Liver (tissue), 9 donors: ENCODE data around the gene LMBR1L. TPM values are rescaled to one million over a fixed set of nuclear protein-coding genes. Genes with fewer than 3 reads are reported as not detected.

Source experiments
- DNase-seq: peaks from one replicate; pipeline ENCODE4 v3.0.0-alpha.2; 2017; ENCODE audit warnings: low spot score
- H3K27ac ChIP-seq, 2 donors: one replicate each; pipeline ENCODE4 v1.7.0; 2013; ENCODE audit warnings: inconsistent platforms in 2 of 2, low read length in 2 of 2, control low read depth in 1 of 2, low read depth in 1 of 2, mild to moderate bottlenecking in 1 of 2
- H3K27me3 ChIP-seq, 4 donors: one replicate each; pipeline versions ENCODE4 v1.6.1 to v1.7.0; 2013; ENCODE audit warnings: low read length in 3 of 4, inconsistent platforms in 1 of 4, mild to moderate bottlenecking in 1 of 4, moderate library complexity in 1 of 4; ENCODE audit not compliant: control insufficient read depth in 4 of 4, insufficient read depth in 4 of 4
- H3K36me3 ChIP-seq, 4 donors: one replicate each; pipeline versions ENCODE4 v1.6.1 to v1.7.0; 2013; ENCODE audit warnings: low read length in 3 of 4, mild to moderate bottlenecking in 3 of 4, low read depth in 1 of 4, moderate library complexity in 1 of 4; ENCODE audit not compliant: control insufficient read depth in 4 of 4, insufficient read depth in 3 of 4
- H3K4me1 ChIP-seq, 4 donors: one replicate each; pipeline versions ENCODE4 v1.6.1 to v1.7.0; 2013; ENCODE audit warnings: low read length in 3 of 4, mild to moderate bottlenecking in 3 of 4, moderate library complexity in 1 of 4; ENCODE audit not compliant: control insufficient read depth in 4 of 4, insufficient read depth in 4 of 4
- H3K4me3 ChIP-seq, 3 donors: one replicate each; pipeline versions ENCODE4 v1.6.1 to v1.7.0; 2013; ENCODE audit warnings: low read length in 3 of 3, control low read depth in 1 of 3, low read depth in 1 of 3, mild to moderate bottlenecking in 1 of 3
- H3K9ac ChIP-seq, 2 donors: one replicate each; pipeline ENCODE4 v1.7.0; 2013; ENCODE audit warnings: low read length in 2 of 2, mild to moderate bottlenecking in 2 of 2, moderate library complexity in 2 of 2, control low read depth in 1 of 2, low read depth in 1 of 2
- H3K9me3 ChIP-seq, 4 donors: one replicate each; pipeline versions ENCODE4 v1.6.1 to v1.7.0; 2013; ENCODE audit warnings: low read length in 3 of 4; ENCODE audit not compliant: control insufficient read depth in 4 of 4
- ATF3 ChIP-seq: IDR thresholded peaks from 2 replicates; pipeline ENCODE4 v1.6.1; 2016; ENCODE audit warnings: antibody characterized with exemption
- CTCF ChIP-seq: fragments of 150-350 bp; IDR thresholded peaks from 2 replicates; pipeline ENCODE4 v1.5.1; 2017; ENCODE audit warnings: improper control_type of control experiment, low read depth, low read length; ENCODE audit not compliant: missing input control
- EGR1 ChIP-seq, 2 donors: IDR thresholded peaks; 2 replicates each; pipeline ENCODE4 v1.6.1; 2016 to 2018; ENCODE audit warnings: antibody characterized with exemption in 2 of 2, low read depth in 2 of 2
- FOXA1 ChIP-seq: IDR thresholded peaks from 2 replicates; pipeline ENCODE4 v1.6.1; 2016; ENCODE audit warnings: antibody characterized with exemption
- FOXA2 ChIP-seq: IDR thresholded peaks from 2 replicates; pipeline ENCODE4 v1.6.1; 2016; ENCODE audit warnings: antibody characterized with exemption
- GABPA ChIP-seq, 2 donors: IDR thresholded peaks in 1 of 2; conservative IDR thresholded peaks in 1 of 2; 2 replicates each; pipeline ENCODE4 v1.6.1; 2016; ENCODE audit warnings: antibody characterized with exemption in 2 of 2, mild to moderate bottlenecking in 1 of 2, moderate library complexity in 1 of 2
- HNF4A ChIP-seq, 2 donors: conservative IDR thresholded peaks; 2 replicates each; pipeline ENCODE4 v1.6.1; 2016; ENCODE audit warnings: antibody characterized with exemption in 2 of 2, mild to moderate bottlenecking in 2 of 2
- HNF4G ChIP-seq: IDR thresholded peaks from 2 replicates; pipeline ENCODE4 v1.6.1; 2016; ENCODE audit warnings: antibody characterized with exemption
- MAX ChIP-seq: IDR thresholded peaks from 2 replicates; pipeline ENCODE4 v1.6.1; 2016; ENCODE audit warnings: antibody characterized with exemption
- NR2F2 ChIP-seq: IDR thresholded peaks from 2 replicates; pipeline ENCODE4 v1.6.1; 2016; ENCODE audit warnings: antibody characterized with exemption
- RAD21 ChIP-seq, 2 donors: IDR thresholded peaks; 2 replicates each; pipeline ENCODE4 v1.6.1; 2016; ENCODE audit warnings: antibody characterized with exemption in 2 of 2, mild to moderate bottlenecking in 2 of 2
- SP1 ChIP-seq: IDR thresholded peaks from 2 replicates; pipeline ENCODE4 v1.6.1; 2018; ENCODE audit warnings: antibody characterized with exemption, mild to moderate bottlenecking
- TAF1 ChIP-seq: conservative IDR thresholded peaks from 2 replicates; pipeline ENCODE4 v1.6.1; 2016; ENCODE audit warnings: antibody characterized with exemption, mild to moderate bottlenecking
- YY1 ChIP-seq: IDR thresholded peaks from 2 replicates; pipeline ENCODE4 v1.6.1; 2016; ENCODE audit warnings: antibody characterized with exemption, mild to moderate bottlenecking
- ZBTB33 ChIP-seq: IDR thresholded peaks from 2 replicates; pipeline ENCODE4 v1.6.1; 2016; ENCODE audit warnings: antibody characterized with exemption
- WGBS: extraction: QIAGEN DNeasy Blood & Tissue Kit; methylation state at CpG from one replicate; pipeline ENCODE4 v1.1.7; 2013; 5-methylcytosine and 5-hydroxymethylcytosine counted together
- polyA plus RNA-seq, 2 donors: library from polyadenylated mRNA; stranded (reverse) in 1 of 2; unstranded in 1 of 2; fragments of 200-250 nt in 1 of 2; fragments of >200 nt in 1 of 2; fragmentation: Nextera tagmentation in 1 of 2; extraction: Ambion mirVana in 1 of 2; gene quantifications; one replicate each; pipeline versions ENCODE4 v1.2.1 to v1.2.3, GENCODE V29; 2013 to 2015
- total RNA-seq, 2 donors: library from RNA; depleted of rRNA; stranded (reverse); fragments of >200 nt; gene quantifications; one replicate each; pipeline ENCODE4 v1.2.3, GENCODE V29; 2014
- donor health status: healthy.
- donor health status: healthy.
- donor health status: healthy.
- donor health status: healthy.
- donor health status: healthy.

The LMBR1L gene
- total and polyA plus RNA-seq, 4 donors: 9.3 to 23.7 (median 11.8) TPM

DNA sequence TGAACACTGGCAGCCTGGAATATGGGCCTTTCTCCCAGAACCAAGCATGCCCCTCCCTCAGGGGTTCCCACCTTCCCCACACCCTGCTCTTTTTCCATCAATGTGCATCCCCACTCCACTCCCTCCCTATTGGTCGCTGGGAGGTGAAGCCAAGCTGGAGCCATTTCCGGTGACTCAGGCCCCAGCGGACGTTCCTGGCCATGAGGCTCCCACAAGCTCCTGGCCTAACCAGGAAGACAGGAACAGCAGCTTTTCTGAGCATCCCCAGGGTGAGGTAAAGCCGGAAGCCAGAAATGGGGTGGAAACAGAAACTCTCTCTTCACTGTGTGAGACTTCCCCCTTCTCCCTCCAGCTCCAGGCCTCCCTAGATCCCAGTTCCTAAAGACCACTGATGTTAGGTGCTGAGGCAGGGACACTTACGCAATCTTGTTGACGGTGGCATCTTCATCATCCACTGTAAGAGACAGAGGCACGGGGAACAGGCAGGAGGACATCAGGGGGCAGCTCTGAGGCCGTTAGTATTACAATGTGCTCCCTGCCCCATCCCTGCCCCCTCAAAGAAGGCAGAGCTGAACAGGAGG, 5.1 kb downstream of the LMBR1L start:
- Histone ChIP-seq H3K27me3 (no peaks in the 10 kb centered on the region), H3K9me3 (no peaks in the 10 kb centered on the region), H3K4me1 (peaks cover 5 to 16% (median 14%) of the 10 kb centered on the region in 4 donors), H3K9ac (no peak overlapping the region), H3K27ac (no peak overlapping the region), H3K36me3 (peaks cover 14 to 34% (median 26%) of the 10 kb centered on the region in 4 donors), H3K4me3 (no peak overlapping the region)
- no peak for TF ChIP-seq EGR1 (IDR thresholded peaks at IDR 0.05; ENCODE audit: low read depth in 2 of 2)
- TF ChIP-seq HNF4G: no peak
- no peak for TF ChIP-seq ATF3
- TF ChIP-seq FOXA1: no peak
- 86% methylated on average over 9 of the region's 9 CpGs for WGBS
- no peak for DNase-seq

DNA sequence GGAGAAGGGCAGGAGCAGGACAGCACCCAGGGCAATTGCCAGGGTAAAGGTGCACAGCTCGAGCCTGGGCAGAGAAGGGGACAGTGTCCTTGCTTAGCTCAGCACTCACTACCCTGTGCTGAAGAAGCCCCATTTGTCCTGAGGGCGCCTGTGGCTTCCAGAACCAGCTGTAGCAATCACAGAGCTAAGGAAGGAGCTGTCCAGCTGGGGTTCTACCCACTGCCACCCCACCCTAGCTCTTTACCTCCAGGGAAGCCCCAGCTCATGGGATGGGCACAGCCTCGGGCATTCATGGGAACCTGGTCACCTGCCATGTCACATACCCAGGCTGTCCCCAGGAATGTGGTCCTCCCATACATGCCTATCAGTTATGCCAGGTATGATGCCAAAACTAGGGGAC, 5.8 kb downstream of the LMBR1L start:
- Histone ChIP-seq H3K4me3 (no peak overlapping the region), H3K4me1 (peaks cover 5 to 15% (median 13%) of the 10 kb centered on the region in 4 donors), H3K9ac (no peak overlapping the region), H3K27ac (no peak overlapping the region), H3K9me3 (no peaks in the 10 kb centered on the region), H3K27me3 (no peaks in the 10 kb centered on the region), H3K36me3 (peaks cover 14 to 42% (median 33%) of the 10 kb centered on the region in 4 donors)
- no peak for DNase-seq
- TF ChIP-seq RAD21 (IDR thresholded peaks at IDR 0.05): no peak
- no peak for TF ChIP-seq GABPA (IDR thresholded peaks at IDR 0.05 in 1 of 2, conservative IDR thresholded peaks at IDR 0.05 in 1 of 2)
- no peak for TF ChIP-seq ATF3
- TF ChIP-seq EGR1 (IDR thresholded peaks at IDR 0.05; ENCODE audit: low read depth in 2 of 2): no peak
- no peak for TF ChIP-seq MAX
- no peak for TF ChIP-seq FOXA1
- TF ChIP-seq HNF4G: no peak
- TF ChIP-seq ZBTB33: no peak
- no peak for TF ChIP-seq TAF1
- TF ChIP-seq SP1: no peak
- TF ChIP-seq HNF4A (conservative IDR thresholded peaks at IDR 0.05): no peak
- no peak for TF ChIP-seq CTCF
- no peak for TF ChIP-seq NR2F2
- TF ChIP-seq FOXA2: no peak
- no peak for TF ChIP-seq YY1
- WGBS: 88% methylated on average over 3 of the region's 3 CpGs
